ENCODE measurements around the gene MED13L. TPM values are rescaled to one million over a fixed set of nuclear protein-coding genes. Genes with fewer than 3 reads are reported as not detected.
A peak's percentile ranks its signal among the peaks of the same experiment; 100 is the strongest.

The MED13L gene
- total and polyA plus RNA-seq, 2 of the 8 experiments (the other 6 are each of a cell fraction or from before 2014, with no cell fraction given): 15.9 to 51.7 TPM

MicroRNA genes within 50 kb of the gene (microRNA counts, 767-probe panel; counts per million panel counts)
- microRNA hsa-miR-620: 879 counts per million, percentile 95 among the panel's probes with 10 or more counts

Small RNAs within 50 kb of the gene (microRNA-seq; reads per million reads assigned to microRNA genes)
- gene MIR620 (ENCODE audit: borderline microRNAs expressed in 2 of 2, borderline number of aligned reads in 2 of 2, borderline replicate concordance in 1 of 2): 0 reads per million in 2 experiments

Small RNAs within 50 kb of the gene (small RNA-seq; reads per million reads assigned to genes)
- not detected for gene MIR620 (ENCODE audit: insufficient read depth)
- not detected for gene RNU6-1188P (ENCODE audit: insufficient read depth)
- gene SNRPGP18 (ENCODE audit: insufficient read depth): not detected
